NCI-H2029 (cell line): ENCODE results near the gene TIAM1.

ENCODE experiments used
- DNase-seq: peaks from one replicate; lab custom pipeline; 2025; lab: John Stamatoyannopoulos, UW

Gene TIAM1

DNA sequence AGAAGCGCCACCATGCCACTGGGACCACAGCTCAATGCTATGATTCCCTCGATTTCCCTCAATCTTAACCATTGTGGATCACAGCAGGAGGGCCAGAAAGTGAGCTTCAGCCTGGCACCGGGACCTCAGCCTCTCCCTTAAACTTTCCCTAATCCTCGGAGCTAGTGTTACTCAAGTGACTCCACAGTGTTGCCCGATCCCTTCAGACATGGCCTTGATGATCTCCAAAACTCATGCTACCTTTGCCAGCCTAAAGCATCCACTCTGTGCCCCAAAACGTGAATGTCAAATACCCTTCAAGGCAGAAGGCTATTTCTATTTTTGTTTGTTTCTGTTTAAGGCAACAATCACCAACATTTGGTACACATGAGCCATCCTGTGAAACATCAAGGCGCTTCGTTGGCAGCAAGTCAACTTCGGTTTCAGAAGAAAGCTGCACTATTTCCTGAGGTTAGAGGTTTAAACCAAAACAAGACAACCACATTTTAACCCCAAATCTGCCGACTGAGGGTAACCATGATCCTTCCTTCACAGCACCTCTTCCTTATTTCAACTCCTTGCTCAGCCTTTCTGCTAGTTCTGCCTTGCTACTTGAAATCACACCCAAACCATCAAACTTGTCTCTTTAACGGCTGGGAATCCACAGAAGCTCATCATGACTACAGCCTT is 211.4 kb downstream of the TIAM1 start:
- DNase-seq: no peak

DNA sequence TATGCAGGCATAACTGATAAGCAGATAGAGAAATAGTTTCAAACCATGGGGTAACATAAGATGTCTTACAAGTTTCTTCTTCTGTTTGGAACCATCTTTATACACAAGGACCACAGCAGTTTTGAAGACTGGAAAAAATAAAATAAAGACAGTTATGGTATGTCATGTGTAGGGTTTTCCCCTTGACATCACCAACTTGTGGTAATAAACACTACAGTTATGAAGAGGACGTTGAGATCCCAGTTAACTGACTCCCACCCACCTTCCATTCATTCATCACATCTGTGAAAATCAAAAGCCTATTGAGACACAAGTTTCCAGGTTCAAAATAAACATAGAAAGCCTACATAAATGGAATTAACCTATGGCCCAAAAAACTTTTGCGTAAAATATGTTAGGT is 213.2 kb downstream of the TIAM1 start:
- DNase-seq: no peak

DNA sequence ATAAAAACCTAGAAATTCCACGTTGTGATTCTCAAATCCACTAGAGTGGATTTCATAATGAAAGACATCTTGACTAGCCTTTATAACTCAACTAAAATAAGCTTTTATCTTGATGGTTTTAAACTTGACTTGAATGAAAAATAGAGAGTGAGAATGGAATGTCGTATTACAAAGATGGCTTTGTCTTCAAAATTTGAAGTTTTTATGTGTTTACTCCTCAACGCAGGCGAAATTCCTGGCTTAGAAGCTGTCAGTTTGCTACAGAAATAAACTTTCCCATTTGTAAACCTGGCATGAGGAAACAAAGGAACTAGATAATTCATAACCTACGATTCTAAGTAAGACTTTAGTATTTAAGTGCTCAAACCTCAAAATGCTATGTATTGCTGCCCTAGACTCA is 215.8 kb downstream of the TIAM1 start:
- no peak for DNase-seq

DNA sequence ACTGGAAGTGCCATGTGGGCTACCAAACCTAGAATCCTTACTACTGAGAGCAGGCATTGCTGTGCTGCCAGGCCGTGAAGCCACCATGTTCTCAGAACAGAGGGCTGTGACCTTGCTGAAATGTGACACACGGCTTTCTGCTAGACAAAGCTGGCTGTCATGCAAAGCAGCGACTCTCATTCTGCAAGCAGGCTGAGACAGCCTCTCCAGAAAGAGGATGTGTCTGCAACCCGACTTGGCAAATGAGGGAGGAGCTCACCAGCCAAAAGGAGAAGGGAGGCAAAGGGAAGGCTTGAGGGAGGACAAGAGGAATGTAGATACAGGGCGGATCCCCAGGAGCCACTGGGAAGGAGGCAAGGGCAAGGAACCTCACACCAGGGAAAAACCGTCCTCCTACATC is 220.1 kb downstream of the TIAM1 start:
- no peak for DNase-seq

DNA sequence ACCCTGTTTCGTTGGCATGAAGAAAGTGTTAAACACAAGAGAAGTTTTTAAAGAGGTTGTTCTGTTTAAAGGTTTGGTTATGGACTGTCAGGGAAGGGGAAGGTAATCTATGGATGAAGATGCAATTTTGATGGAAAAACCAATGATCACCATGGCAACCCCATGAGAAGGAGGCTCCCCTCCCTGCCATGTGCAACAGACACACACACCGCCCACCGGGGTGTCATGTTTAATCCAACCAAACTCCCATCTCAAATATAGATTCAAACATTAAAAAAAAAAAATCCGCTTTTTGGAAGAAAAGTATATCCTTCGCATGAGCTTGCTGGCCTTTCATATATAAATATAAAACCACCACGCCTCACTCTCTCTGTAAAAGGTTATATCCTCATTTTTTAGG is 224.9 kb downstream of the TIAM1 start:
- no peak for DNase-seq

DNA sequence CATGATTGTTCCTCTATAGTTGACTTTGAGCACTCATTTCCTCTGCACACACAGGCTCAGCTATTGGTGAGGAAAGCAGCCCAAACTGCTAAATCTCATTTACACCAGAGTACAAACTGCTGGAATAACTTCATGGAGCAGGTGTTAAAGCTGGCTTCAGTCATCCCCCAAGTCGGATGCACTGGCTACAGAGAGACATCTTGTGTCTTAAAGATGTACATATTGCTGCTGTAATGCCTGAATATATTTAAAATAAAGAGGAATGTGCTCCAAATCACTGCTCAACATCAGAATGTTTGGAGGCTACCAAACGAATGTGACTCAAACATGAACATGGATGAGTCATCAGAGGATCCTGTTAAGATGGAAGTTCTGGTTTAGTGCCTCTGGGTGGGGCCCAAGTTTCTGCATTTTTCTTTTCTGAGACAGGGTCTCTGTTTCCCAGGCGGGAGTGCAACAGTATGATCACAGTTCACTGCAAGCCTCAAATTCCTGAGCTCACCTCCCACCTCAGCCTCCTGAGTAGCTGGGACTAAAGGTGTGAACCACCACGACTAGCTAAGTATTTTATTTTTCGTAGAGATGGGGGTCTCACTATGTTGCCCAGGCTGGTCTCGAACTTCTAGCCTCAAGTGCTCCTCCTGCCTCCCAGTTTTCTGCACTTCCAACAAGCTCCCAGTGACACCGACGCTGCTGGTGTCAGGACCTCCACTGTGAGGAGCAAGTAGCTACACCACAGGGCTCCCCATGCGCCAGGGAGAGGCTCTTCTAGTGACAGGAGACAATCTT is 226.7 kb downstream of the TIAM1 start:
- DNase-seq: no peak

DNA sequence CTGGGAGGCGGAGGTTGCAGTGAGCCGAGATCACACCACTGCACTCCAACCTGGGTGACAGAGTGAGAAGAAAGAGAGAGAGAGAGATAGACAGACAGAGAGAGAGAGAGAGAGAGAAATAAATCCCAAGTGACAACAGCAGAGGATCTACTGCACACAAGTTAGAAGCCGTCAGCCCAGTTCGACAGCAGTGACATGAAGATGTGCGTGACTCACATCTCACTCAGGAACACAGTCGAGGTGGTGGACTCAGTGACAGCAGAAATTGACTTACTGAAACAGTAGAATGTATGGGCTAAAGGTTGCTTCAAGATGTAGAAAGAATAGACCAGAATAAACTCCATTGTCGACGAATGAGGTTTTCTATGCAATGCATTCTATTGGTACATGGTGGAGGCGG is 228.8 kb downstream of the TIAM1 start:
- DNase-seq: no peak

DNA sequence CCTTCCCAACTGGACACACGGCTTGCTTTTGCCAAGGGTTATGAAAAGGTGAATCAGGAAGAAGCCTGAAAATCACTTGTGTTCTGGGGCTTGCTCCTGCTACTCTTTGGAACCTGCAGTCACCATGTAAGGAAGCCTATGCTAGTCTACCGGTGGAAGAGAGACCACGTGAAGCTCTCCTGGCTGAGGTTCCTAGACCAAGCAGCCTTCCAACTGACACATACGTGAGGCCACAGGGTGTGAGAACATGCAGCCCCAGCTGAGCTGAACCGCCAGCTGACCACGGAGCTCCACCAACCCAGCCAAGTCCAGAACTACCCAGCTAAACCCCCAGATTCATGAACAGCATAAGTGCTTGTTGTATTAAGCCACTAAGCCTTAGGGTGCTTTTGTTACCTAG is 233.0 kb downstream of the TIAM1 start:
- no peak for DNase-seq

DNA sequence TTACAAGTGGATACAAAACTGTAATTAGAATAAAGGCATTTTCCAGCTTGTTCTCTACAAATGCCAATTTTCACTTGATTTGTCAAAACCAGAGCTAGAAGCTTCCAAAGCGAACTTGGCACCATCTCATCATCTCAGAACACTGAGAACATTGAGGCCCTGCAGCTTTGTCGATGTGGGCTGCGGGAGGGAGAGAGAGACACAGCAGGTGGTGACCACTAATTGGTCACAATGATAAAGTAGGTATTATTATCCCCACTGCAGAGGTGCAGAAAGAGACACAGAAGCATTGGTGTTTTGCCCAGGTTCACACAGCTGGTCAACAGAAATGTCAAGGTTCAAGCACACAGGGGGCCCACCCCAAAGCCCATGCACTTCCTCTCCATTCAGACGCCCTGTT is 233.6 kb downstream of the TIAM1 start:
- no peak for DNase-seq

DNA sequence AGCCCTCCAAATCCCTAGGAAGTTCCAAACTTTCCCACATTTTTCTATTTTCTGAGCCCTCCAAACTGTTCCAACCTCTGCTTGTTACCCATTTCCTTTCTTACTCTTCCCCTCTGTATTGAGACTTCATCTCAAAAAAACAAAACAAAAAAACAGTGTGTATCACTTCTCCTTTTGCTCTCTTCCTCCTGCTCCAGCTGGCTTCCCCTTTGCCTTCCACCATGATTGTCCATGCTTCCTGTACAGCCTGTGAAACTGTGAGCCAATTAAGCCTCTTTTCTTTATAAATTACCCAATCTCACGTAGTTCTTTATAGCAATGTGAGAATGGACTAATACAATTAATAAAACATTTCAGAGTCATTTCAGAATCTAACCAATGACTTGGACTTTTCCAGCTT is 236.2 kb downstream of the TIAM1 start:
- no peak for DNase-seq

DNA sequence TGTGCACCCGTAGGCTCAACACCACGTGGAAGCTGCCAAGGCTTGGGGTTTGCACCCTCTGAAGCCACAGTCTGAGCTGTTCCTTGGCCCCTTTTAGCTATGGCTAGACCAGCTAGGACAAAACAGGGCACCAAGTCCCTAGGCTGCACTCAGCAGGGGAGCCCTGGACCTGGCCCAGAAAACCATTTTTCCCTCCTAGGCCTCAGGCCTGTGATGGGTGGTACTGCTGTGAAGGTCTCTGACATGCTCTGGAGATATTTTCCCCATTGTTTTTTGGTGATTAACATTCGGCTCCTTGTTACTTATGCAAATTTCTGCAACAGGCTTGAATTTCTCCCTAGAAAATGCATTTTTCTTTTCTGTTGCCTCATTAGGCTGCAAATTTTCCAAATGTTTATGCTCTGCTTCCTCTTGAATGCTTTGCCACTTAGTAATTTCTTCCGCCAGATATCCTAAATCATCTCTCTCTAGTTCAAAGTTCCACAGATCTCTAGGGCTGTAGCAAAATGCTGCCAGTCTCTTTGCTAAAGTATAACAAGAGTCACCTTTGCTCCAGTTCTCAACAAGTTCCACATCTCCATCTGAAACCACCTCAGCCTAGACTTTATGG is 236.8 kb downstream of the TIAM1 start:
- no peak for DNase-seq

DNA sequence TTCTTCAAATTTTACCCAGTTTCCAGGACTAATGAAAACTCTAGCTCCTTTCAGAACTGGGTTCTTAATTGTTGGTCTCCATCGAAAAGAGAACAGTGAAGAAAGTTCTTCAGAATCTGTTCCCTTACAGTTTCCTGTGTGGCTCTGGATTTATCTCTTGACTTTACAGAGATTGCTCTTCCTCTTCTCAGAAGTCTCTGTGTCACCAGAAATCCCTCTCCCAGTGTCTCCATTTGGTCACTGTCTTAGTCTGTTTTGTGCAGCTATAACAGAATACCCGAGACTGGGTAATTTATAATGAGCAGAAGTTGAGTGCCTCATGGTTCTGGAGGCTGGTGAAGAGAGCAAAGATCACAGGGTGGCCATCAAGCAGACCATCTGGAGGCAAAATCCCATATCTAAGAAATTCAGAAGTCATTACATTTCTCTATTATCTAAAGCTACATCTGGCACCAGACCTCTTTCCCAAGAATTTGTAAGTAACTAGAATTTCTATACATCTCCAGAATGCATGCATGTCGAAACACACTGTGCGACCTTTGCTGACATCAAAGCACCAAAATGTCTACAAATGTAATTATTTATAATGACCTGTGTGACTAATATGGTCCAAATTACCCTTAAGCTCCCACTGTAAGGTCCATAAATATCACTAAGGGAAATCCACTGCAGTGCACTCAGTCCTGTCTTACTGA is 240.3 kb downstream of the TIAM1 start:
- no peak for DNase-seq

DNA sequence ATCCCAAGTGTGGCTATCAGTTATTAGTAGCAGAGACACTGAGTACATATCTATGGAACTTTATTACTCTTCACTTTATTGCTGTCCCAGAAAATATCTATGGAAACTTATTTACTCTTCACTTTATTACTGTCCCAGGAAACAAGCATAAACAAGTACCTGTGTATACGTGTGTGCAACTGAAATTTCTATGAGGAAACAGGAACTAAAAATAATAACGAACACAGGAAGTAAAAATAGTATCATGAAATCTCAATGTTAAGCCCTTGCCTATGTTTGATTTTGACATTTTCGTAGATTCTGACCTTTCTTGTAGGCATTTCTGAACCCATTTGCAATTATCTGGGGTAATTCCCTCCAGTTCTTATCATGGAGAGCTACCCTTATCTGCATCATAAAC is 240.9 kb downstream of the TIAM1 start:
- no peak for DNase-seq

DNA sequence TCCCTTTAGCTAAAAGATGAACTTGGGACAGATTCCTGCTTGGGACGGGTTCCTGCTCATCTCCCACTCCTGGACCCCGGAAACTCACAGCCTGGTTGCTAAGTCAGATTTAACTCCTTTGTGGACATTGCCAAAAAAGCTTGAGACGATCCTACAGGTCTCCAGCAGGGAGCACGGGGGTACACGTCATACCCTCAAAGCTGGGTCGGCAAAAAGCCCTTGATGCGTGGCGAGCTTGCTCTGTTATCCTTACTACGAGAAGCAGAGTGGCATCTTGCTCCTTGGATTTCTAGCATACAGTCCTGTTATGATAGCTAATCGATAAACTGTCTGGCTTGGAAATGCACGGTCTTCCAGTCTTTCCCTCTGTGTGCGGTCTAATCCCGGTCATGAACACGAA is 244.9 kb downstream of the TIAM1 start:
- DNase-seq: no peak

DNA sequence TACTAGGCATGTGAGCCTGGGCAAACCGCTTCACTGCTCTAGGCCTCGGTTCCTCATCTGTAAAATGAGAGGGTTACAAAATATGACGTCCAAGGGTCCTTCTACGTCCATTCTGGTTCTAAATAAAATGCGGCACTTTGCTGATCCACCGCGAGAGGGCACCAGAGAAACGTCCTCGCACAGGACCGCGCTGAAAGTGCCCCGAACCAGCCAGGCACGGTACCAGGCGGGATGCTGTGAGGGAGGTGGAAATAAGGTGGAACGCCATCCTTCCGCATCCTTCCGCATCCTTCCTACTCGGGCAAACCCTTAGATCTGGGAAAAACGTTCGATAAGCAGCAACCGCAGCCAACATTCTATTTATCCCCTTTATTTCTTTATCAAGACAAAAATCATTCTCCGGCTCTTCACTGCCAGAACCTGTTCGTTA is 245.5 kb downstream of the TIAM1 start:
- peak; percentile 30 for DNase-seq

DNA sequence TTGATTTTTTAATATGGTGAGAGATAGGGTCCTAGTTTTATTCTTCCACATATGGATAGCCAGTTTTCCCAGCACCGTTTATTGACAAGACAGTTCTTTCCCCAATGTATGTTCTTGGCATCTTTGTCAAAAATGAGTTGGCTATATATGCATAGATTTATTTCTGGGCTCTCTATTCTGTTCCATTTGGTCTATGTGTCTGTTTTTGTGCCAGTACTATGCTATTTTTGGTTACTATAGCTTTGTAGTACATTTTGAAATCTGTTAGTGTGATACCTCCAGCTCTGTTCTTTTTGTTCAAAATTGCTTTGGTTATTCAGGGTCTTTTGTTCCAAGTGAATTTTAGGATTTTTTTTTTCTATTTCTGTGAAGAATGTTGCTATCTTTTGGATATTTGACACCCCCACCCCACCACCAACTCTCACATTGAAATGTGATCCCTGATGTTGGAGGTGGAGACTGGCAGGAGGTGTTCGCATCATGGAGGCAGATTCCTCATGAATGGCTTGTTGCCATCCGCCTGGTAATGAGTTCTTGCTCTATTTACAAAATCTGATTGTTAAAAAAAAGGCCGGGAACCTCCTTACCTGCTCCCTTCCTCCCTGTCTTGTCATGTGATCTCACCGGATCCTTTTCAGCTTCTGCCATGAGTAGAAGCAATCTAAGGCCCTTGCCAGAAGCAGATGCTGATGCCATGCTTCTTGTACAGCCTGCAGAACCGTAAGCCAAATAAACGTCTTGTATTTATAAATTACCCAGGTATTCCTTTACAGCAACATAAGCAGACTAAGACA is 251.0 kb downstream of the TIAM1 start:
- DNase-seq: no peak

DNA sequence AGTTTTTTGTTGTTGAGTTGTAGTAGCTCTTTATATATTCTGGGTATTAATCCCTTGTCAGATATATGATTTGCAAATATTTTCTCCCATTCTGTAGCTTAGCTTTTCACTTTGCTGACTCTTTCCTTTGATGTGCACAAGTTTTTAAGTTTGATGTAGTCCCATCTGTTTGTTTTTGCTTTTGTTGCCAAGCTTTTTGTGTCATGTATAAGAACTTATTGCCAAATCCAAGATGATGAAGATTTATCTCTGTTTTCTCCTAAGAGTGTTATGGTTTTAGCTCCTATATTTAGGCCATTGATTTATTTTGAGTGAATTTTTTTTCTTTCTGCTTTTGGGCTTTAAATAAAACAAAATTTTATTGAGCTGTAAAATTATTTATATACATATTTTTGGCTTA is 253.7 kb downstream of the TIAM1 start:
- DNase-seq: no peak

DNA sequence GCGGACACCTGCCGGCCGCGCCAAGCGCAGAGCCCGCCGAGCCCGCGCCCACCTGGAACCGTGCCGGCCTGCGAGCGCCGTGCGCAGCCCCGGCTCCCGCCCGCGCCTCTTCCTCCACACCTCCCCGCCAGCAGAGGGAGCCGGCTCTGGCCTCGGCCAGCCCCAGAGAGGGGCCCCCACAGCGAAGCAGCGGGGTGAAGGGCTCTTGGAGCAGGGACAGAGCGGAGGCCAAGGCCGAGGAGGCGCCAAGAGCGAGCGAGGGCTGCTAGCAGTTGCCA is 255.6 kb downstream of the TIAM1 start:
- DNase-seq: no peak

DNA sequence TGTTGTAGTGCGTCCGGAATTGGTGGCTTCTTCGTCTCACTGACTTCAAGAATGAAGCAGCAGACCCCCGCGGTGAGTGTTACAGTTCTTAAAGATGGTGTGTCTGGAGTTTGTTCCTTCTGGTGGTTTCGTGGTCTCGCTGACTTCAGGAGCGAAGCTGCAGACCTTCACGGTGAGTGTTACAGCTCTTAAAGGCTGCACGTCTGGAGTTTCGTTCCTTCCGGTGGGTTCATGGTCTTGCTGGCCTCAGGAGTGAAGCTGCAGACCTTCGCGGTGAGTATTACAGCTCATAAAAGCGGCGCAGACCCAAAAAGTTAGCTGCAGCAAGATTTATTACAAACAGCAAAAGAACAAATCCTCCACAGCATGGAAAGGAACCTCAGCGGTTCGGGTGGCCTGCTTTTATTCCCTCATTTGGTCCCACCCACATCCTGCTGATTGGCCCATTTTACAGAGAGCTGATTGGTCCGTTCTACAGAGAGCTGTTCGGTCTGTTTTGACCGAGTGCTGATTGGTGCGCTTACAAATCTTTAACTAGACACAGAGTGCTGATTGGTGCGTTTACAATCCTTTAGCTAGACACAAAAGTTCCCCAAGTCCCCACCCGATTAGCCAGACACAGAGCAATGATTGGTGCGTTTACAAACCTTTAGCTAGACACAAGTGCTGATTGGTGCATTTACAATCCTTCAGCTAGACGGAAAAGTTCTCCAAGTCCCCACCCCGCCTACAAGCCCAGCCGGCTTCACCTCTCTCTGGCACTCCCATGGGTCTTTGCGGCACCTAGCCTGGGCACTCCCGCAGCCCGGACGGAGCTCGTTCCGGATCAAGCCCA is 256.2 kb downstream of the TIAM1 start:
- no peak for DNase-seq

DNA sequence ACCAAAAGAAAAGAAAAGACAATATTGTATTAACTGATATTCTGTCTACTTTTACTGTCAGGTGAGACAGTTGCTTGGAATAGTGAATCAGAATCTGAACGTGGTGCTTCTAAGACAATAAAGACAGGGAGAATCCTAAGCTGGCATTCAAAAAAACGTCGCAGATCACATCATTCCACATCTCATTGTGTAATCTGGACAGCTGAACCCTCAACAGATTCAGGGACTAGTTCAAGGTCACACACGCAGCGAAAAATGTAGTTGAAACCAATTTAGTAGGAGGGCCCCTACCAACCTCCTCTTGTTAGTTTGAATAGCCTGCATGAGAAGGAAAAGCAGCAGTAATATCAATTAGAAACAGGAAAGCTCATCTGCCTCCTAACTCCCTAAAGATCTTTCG is 259.4 kb downstream of the TIAM1 start:
- DNase-seq: no peak

DNA sequence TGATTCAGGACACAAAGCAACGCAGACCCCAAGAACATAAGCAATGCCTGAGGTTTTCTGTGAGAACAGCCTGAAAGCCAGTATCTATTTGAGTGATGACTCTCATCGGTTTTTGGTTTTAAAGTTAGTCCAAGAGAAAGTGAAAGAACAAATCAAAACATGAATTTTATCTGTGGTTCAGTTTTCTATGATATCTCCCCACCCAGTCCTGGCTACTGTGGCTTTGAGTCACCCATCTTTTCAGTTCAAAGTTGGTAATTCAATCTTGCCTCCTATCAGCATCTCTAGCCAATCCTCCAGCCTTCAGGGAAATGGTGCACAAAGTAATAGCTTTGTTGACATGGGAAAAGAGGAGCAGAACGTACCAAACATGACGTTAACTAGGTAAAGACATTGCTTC is 265.3 kb downstream of the TIAM1 start:
- no peak for DNase-seq
